Measurements from ENCODE around the gene SLC6A5. TPM values are rescaled to one million over a fixed set of nuclear protein-coding genes. Genes with fewer than 3 reads are reported as not detected.

Gene SLC6A5
- total RNA-seq, 3 donors from 2014 or later: not detected

DNA sequence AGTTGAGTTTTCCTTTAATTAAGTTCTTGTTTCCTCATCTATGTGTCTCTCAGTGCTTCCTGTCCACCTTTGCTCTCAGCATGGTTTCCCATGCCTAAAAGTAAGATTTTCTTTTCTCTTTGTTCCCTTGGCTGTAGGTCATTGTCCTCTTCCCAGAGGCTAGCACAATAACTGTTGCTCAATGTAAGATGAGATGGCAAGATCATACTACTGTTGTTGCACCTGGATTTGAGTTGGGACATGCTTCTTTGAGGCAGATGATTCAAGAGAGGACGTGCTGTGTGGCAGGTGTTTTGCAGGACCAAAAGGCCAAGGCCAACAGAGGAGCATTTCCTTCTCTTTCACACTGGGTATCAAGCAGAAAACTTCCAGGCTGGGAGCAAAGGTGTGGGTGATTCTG lies 58.7 kb downstream of the SLC6A5 start:
- H3K4me1 ChIP-seq: no peaks in the 10 kb centered on the region
- no peaks in the 10 kb centered on the region for H3K36me3 ChIP-seq
- H3K27ac ChIP-seq: no peak overlapping the region
- TF ChIP-seq POLR2AphosphoS5 (IDR thresholded peaks at IDR 0.05): no peak
- TF ChIP-seq, protein P1, sequence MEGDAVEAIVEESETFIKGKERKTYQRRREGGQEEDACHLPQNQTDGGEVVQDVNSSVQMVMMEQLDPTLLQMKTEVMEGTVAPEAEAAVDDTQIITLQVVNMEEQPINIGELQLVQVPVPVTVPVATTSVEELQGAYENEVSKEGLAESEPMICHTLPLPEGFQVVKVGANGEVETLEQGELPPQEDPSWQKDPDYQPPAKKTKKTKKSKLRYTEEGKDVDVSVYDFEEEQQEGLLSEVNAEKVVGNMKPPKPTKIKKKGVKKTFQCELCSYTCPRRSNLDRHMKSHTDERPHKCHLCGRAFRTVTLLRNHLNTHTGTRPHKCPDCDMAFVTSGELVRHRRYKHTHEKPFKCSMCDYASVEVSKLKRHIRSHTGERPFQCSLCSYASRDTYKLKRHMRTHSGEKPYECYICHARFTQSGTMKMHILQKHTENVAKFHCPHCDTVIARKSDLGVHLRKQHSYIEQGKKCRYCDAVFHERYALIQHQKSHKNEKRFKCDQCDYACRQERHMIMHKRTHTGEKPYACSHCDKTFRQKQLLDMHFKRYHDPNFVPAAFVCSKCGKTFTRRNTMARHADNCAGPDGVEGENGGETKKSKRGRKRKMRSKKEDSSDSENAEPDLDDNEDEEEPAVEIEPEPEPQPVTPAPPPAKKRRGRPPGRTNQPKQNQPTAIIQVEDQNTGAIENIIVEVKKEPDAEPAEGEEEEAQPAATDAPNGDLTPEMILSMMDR (IDR thresholded peaks at IDR 0.05): no peak
- no peak for TF ChIP-seq POLR2A (IDR thresholded peaks at IDR 0.05)
- no peak for DNase-seq (ENCODE audit: low spot score in 2 of 2)
- peaks cover 0 to 8% of the 10 kb centered on the region in 2 donors for H3K9me3 ChIP-seq
- H3K27me3 ChIP-seq: no peaks in the 10 kb centered on the region
- H3K4me3 ChIP-seq: no peak overlapping the region
- intact Hi-C loops (cut with DNase I; ENCODE audit: low total_unique reads): no loop called here

GRCh38 chr11:20661445-20661844 lies 62.0 kb downstream of the SLC6A5 start:
- intact Hi-C loops (cut with DNase I; ENCODE audit: low total_unique reads): no loop called here
- Histone ChIP-seq H3K4me1 (no peaks in the 10 kb centered on the region), H3K27ac (no peak overlapping the region), H3K9me3 (peaks cover 0 to 8% of the 10 kb centered on the region in 2 donors), H3K4me3 (no peak overlapping the region), H3K27me3 (peaks cover 0 to 3% of the 10 kb centered on the region in 2 donors), H3K36me3 (no peaks in the 10 kb centered on the region)
- TF ChIP-seq POLR2AphosphoS5 (IDR thresholded peaks at IDR 0.05) (no peak), POLR2A (IDR thresholded peaks at IDR 0.05) (no peak)
- TF ChIP-seq, protein P1 (IDR thresholded peaks at IDR 0.05): no peak
- DNase-seq (ENCODE audit: low spot score in 2 of 2): no peak

DNA sequence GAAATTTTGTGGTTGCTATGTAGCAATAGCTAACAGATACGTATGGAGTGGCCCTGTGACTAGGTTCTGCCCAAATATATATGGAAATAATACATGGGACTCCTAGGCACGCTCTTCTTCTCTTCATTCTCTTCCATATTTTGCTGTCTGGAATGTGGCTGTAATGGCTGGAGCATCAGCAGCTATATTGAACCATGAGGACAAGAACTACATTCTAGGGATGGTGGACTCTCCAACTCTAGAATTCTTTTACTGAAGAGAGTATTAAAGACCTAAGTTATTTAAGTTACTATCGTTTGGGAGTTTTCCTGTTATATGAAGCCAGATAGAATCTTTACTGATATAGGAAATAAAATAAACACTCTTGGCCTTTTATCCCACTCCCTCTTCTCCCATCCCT lies 62.4 kb downstream of the SLC6A5 start:
- no peak for DNase-seq (ENCODE audit: low spot score in 2 of 2)

GRCh38 chr11:20668131-20668809 lies 68.9 kb downstream of the SLC6A5 start:
- H3K36me3 ChIP-seq: no peaks in the 10 kb centered on the region
- H3K27me3 ChIP-seq: peaks cover 0 to 53% of the 10 kb centered on the region in 2 donors
- intact Hi-C loops (cut with DNase I; ENCODE audit: low total_unique reads): no loop called here
- no peak overlapping the region for H3K4me3 ChIP-seq
- DNase-seq (ENCODE audit: low spot score in 2 of 2): no peak
- peaks cover 0 to 6% of the 10 kb centered on the region in 2 donors for H3K9me3 ChIP-seq
- no peak for TF ChIP-seq POLR2A (IDR thresholded peaks at IDR 0.05)
- TF ChIP-seq POLR2AphosphoS5 (IDR thresholded peaks at IDR 0.05): no peak
- TF ChIP-seq, protein P1 (IDR thresholded peaks at IDR 0.05): no peak
- no peaks in the 10 kb centered on the region for H3K4me1 ChIP-seq
- H3K27ac ChIP-seq: no peak overlapping the region

More for the DNA sequence above, 62.4 kb downstream of the SLC6A5 start:
- H3K27me3 ChIP-seq: peaks cover 0 to 6% of the 10 kb centered on the region in 2 donors
- peaks cover 0 to 12% of the 10 kb centered on the region in 2 donors for H3K9me3 ChIP-seq
- intact Hi-C loops (cut with DNase I; ENCODE audit: low total_unique reads): no loop called here
- H3K27ac ChIP-seq: no peak overlapping the region
- no peak overlapping the region for H3K4me3 ChIP-seq
- TF ChIP-seq, protein P1 (IDR thresholded peaks at IDR 0.05): no peak
- TF ChIP-seq POLR2AphosphoS5 (IDR thresholded peaks at IDR 0.05): no peak
- no peak for TF ChIP-seq POLR2A (IDR thresholded peaks at IDR 0.05)
- H3K36me3 ChIP-seq: no peaks in the 10 kb centered on the region
- H3K4me1 ChIP-seq: no peaks in the 10 kb centered on the region
